Panc1 (cell line): Measurements from ENCODE around the gene PSMF1. TPM values are rescaled to one million over a fixed set of nuclear protein-coding genes. Genes with fewer than 3 reads are reported as not detected.

ENCODE experiments used
- ATAC-seq: fragments of 200-7000 bp; cut with Tn5 transposase; 2 replicates; pipeline ENCODE4 v1.9.1; 2020; ENCODE audit warnings: mild to moderate bottlenecking, moderate library complexity
- BruUV-seq: library from RNA; stranded (reverse); fragments of 400-500 nt; replicated peaks from 2 replicates; lab custom pipeline; 2021; lab: Mats Ljungman, UMichigan
- CTCF ChIA-PET: fragments of 300-600 bp; sonication (Branson Sonifier 250); formaldehyde crosslinking; loops from one replicate; lab custom pipeline; 2022; ENCODE audit warnings: antibody characterized with exemption; lab: Charles Lee
- POLR2A ChIA-PET: fragments of 300-600 bp; sonication (Branson Sonifier 250); formaldehyde crosslinking; loops from one replicate; lab custom pipeline; 2022; ENCODE audit warnings: antibody characterized with exemption; lab: Charles Lee
- DNase-seq: peaks from one replicate; pipeline ENCODE4 v3.0.0-alpha.2; 2010; ENCODE audit warnings: low read depth, low spot score
- H3K27ac ChIP-seq: 2 replicates; pipeline ENCODE4 v1.5.1; 2011; ENCODE audit warnings: mild to moderate bottlenecking, low read length, inconsistent platforms
- H3K27me3 ChIP-seq: fragments of 200-500 bp; sonication (Bioruptor generic); 2 replicates; pipeline ENCODE4 v1.6.0; 2014; ENCODE audit warnings: low read length, inconsistent platforms; ENCODE audit not compliant: control insufficient read depth, insufficient read depth
- H3K36me3 ChIP-seq: fragments of 200-500 bp; sonication (Bioruptor generic); 2 replicates; pipeline ENCODE4 v1.5.1; 2014; ENCODE audit warnings: inconsistent platforms, mild to moderate bottlenecking, low read length, moderate library complexity; ENCODE audit not compliant: control insufficient read depth, insufficient read depth
- H3K4me1 ChIP-seq: 2 replicates; pipeline ENCODE4 v1.5.1; 2011; ENCODE audit warnings: inconsistent platforms, mild to moderate bottlenecking, low read length, moderate library complexity; ENCODE audit not compliant: control insufficient read depth, insufficient read depth
- H3K4me3 ChIP-seq, 2 experiments: 2 replicates each; pipeline ENCODE4 v1.5.1; 2011 to 2012; ENCODE audit warnings: low read depth in 2 of 2, low read length in 2 of 2, mild to moderate bottlenecking in 2 of 2, inconsistent platforms in 1 of 2, moderate library complexity in 1 of 2
- H3K9me3 ChIP-seq: fragments of 200-500 bp; sonication (Bioruptor generic); 2 replicates; pipeline ENCODE4 v1.5.1; 2014; ENCODE audit warnings: low read depth, mild to moderate bottlenecking, inconsistent platforms, low read length, moderate library complexity; ENCODE audit not compliant: control insufficient read depth, insufficient read depth
- CTCF ChIP-seq: fragments of 450-650 bp; IDR thresholded peaks from 2 replicates; pipeline ENCODE4 v1.5.1; 2017; ENCODE audit warnings: mild to moderate bottlenecking
- POLR2AphosphoS5 ChIP-seq: IDR thresholded peaks from 2 replicates; pipeline ENCODE4 v1.6.1; 2012; ENCODE audit warnings: mild to moderate bottlenecking, low read depth, low read length, moderate library complexity
- REST ChIP-seq, 2 experiments: IDR thresholded peaks; 2 replicates each; pipeline ENCODE4 v1.6.1; 2011 to 2012; ENCODE audit warnings: low read depth in 2 of 2, control low read depth in 1 of 2, low read length in 1 of 2, mild to moderate bottlenecking in 1 of 2, moderate library complexity in 1 of 2; ENCODE audit not compliant: insufficient read depth in 1 of 2
- SIN3A ChIP-seq: IDR thresholded peaks from 2 replicates; pipeline ENCODE4 v1.6.1; 2012; ENCODE audit warnings: low read depth, mild to moderate bottlenecking, low read length, moderate library complexity, borderline replicate concordance; ENCODE audit not compliant: insufficient read depth
- TCF7L2 ChIP-seq: IDR thresholded peaks from 2 replicates; pipeline ENCODE4 v1.6.1; 2011; ENCODE audit warnings: mild to moderate bottlenecking, low read depth, low read length, inconsistent platforms
- in situ Hi-C: cut with HindIII; loops from 2 replicates; pipeline ENCODE4 v1.10.0; 2016; ENCODE audit warnings: low sequenced_read_pairs, low pct_unique_long_range_greater_than_20kb
- intact Hi-C: fragments of 100-400 bp; cut with micrococcal nuclease; formaldehyde crosslinking; loops from one replicate; pipeline ENCODE4 v1.10.0; 2022; ENCODE audit not compliant: unreplicated experiment
- total RNA-seq: library from RNA; stranded (reverse); gene quantifications from one replicate; pipeline ENCODE4 v1.2.1, GENCODE V29; 2021; ENCODE audit not compliant: unreplicated experiment

Gene PSMF1
- total RNA-seq, 1 experiment from 2014 or later, result 161 TPM

GRCh38 chr20:1190847-1191246 lies 72.4 kb downstream of the PSMF1 start:
- Histone ChIP-seq H3K9me3 (no peaks in the 10 kb centered on the region), H3K4me1 (peaks cover 2% of the 10 kb centered on the region; the same call in 1 of the 2 replicates), H3K4me3 (no peak overlapping the region), H3K27ac (no peak overlapping the region), H3K27me3 (peaks cover 13% of the 10 kb centered on the region), H3K36me3 (no peaks in the 10 kb centered on the region)
- POLR2A ChIA-PET, result no interaction called here
- in situ Hi-C loops (no loop called here), intact Hi-C loops (no loop called here)
- no peak for ATAC-seq
- TF ChIP-seq SIN3A (no peak), REST (IDR thresholded peaks at IDR 0.05; ENCODE audit: insufficient read depth in 1 of 2, low read depth in 2 of 2, low read length in 1 of 2) (no peak), CTCF (no peak), TCF7L2 (no peak), POLR2AphosphoS5 (no peak)
- CTCF ChIA-PET, result no interaction called here
- DNase-seq, result no peak
- no TSS peak for BruUV-seq

GRCh38 chr20:1191299-1191698 lies 72.9 kb downstream of the PSMF1 start:
- DNase-seq (no peak), ATAC-seq (no peak)
- TF ChIP-seq CTCF (no peak), REST (IDR thresholded peaks at IDR 0.05; ENCODE audit: insufficient read depth in 1 of 2, low read depth in 2 of 2, low read length in 1 of 2) (no peak), TCF7L2 (no peak), POLR2AphosphoS5 (no peak), SIN3A (no peak)
- H3K4me1 ChIP-seq, result no peaks in the 10 kb centered on the region
- ChIA-PET CTCF (no interaction called here), POLR2A (no interaction called here)
- no peak overlapping the region for H3K4me3 ChIP-seq
- peaks cover 13% of the 10 kb centered on the region for H3K27me3 ChIP-seq
- H3K9me3 ChIP-seq, result no peaks in the 10 kb centered on the region
- intact Hi-C loops (no loop called here), in situ Hi-C loops (no loop called here)
- H3K36me3 ChIP-seq, result no peaks in the 10 kb centered on the region
- BruUV-seq, result no TSS peak
- no peak overlapping the region for H3K27ac ChIP-seq
